HUES6 (cell line): Measurements from ENCODE around the gene MXRA7.

Experiments used
- H3K27ac ChIP-seq: 2 replicates; pipeline ENCODE4 v1.7.0; 2013; ENCODE audit warnings: low read depth, mild to moderate bottlenecking, low read length, inconsistent platforms
- H3K27me3 ChIP-seq: 2 replicates; pipeline ENCODE4 v1.6.1; 2013; ENCODE audit warnings: low read length; ENCODE audit not compliant: control insufficient read depth, insufficient read depth
- H3K36me3 ChIP-seq: 2 replicates; pipeline ENCODE4 v1.6.1; 2013; ENCODE audit warnings: low read length; ENCODE audit not compliant: control insufficient read depth, insufficient read depth
- H3K4me1 ChIP-seq: 2 replicates; pipeline ENCODE4 v1.6.1; 2013; ENCODE audit warnings: low read length; ENCODE audit not compliant: control insufficient read depth, insufficient read depth
- H3K4me3 ChIP-seq: 2 replicates; pipeline ENCODE4 v1.5.1; 2013; ENCODE audit warnings: low read depth, low read length
- H3K9ac ChIP-seq: one replicate; pipeline ENCODE4 v1.6.1; 2013; ENCODE audit warnings: mild to moderate bottlenecking, low read length
- H3K9me3 ChIP-seq: 2 replicates; pipeline ENCODE4 v1.6.1; 2013; ENCODE audit warnings: low read depth, low read length; ENCODE audit not compliant: control insufficient read depth, insufficient read depth

Gene MXRA7

DNA sequence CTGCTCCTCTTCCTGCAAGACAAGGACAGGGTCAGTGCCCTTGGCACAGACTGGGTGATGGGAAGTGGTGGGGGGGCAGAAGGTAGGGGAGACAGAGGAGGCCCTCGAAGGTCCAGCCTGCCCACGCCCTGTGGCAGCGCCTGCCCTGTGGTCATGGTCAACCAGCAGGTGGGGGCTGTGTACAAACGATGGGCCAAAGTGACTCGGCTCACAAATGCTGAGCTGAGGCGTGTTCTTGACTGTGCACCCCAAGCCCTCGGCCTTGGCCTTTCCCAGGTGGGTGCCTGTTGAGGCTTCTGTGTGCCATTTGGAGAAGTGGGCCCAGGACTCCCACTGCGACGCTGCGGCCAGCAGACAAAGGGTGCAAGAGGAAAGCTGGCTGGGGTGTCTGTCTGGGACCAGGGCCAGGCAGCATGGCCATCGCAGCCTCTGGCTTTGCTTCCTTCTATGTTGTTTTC is 22.6 kb downstream of the MXRA7 start:
- H3K9ac ChIP-seq = no peak overlapping the region
- H3K36me3 ChIP-seq = no peaks in the 10 kb centered on the region
- no peak overlapping the region for H3K27ac ChIP-seq
- H3K9me3 ChIP-seq = no peaks in the 10 kb centered on the region
- H3K4me3 ChIP-seq = no peak overlapping the region
- H3K27me3 ChIP-seq = no peaks in the 10 kb centered on the region
- H3K4me1 ChIP-seq = peaks cover 30% of the 10 kb centered on the region

DNA sequence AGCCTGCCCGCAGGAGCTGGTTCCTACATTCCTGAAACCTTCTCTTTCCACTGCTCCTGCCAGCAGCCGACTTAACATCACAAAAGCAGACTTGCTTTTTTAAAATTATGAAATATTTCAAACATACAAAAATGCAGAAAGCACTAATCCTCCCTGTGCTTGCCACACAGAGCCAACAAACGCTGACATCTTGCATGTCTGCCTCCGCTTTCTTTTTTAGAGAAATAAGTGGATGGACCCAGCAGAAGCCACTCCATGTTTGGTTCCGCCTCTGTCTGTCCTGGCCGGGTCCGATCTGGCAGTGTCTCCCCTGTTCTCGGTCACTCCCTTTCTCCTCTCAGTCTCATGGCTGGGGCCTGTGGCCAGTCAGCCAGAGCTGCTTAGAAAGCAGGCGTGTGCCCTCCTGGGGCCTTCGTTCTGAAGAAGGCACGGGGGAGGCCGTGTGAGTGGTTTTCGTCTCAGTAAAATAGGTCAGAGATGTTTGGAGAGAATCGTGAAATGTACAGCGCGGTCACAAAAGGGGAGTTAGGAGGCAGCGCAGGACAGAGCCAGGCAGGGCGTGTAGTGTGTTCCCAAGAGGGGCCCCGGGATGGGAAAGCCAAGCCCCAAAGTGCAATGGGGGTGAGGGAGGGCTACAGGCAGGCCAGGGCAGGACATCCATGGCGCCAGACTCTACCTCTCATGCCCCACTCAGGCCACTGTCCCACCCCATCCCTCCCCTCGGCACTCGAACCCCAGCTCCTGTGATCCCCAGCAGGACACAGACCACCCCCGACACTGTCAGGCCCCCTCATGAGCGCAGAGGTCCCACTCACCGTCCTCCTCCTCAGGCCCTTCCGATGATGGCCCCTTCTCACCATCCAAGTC is 23.2 kb downstream of the MXRA7 start:
- H3K4me1 ChIP-seq = peaks cover 30% of the 10 kb centered on the region
- H3K27me3 ChIP-seq = no peaks in the 10 kb centered on the region
- no peak overlapping the region for H3K27ac ChIP-seq
- no peak overlapping the region for H3K9ac ChIP-seq
- no peak overlapping the region for H3K4me3 ChIP-seq
- H3K9me3 ChIP-seq = no peaks in the 10 kb centered on the region
- H3K36me3 ChIP-seq = peaks cover 1% of the 10 kb centered on the region

DNA sequence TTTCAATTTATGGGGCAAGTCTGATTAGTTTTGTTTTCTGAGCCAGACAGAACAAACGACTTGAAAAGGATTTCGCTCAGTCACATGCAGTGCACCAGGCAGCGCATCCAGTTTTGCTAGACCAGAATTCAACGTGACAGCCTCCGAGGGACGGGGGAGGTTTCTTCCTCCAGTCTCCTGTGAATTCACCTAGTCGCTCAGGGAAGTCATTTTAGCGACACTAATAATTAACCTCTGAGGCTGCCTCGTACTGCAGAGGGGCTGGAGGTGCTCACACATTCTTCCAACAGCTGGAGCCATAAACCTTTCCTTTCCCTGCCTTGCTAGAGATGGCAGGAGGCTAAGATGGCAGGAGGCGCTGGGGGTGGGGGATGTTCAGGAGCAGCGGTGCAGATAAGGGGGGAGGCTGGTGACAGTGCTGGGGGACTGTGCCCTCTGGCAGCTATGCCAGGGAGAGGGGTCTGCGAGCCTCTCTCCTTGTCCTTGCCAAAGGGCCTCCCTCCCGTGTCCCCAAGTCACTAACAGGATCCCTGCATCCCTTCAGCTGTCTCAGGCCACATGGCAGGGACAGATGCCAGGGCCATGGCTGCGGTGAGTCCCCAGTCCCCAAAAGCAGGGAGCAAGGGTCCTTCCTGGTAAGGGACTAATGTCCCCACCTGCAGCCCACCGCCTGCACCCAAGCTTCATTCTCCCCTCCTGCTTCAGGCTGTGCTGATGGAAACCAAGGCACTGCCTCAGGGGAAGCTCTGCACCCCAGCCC is 24.0 kb downstream of the MXRA7 start:
- H3K4me1 ChIP-seq = peaks cover 31% of the 10 kb centered on the region
- H3K27ac ChIP-seq = no peak overlapping the region
- peaks cover 3% of the 10 kb centered on the region for H3K36me3 ChIP-seq

DNA sequence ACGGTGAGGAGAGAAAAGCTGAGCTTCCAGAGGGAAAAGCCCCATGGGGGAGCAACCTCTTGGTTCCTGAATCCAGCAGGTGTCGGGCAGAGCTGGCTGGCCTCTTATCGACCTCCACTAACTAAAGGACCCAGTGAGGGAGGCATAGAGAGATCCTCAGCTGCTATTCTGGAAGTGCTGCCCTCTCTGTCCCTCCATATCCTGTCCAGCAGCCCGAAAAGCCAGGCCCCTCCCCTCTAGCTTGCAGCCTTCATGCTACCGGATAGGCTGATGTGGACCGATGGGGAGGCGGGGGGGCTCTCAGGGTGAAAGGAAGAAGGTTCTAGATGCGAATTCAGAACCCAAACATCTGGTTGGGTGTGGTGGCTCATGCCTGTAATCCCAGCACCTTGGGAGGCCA is 24.9 kb downstream of the MXRA7 start:
- H3K36me3 ChIP-seq = peaks cover 3% of the 10 kb centered on the region
- no peak overlapping the region for H3K9ac ChIP-seq
- H3K9me3 ChIP-seq = no peaks in the 10 kb centered on the region
- no peaks in the 10 kb centered on the region for H3K27me3 ChIP-seq
- H3K4me1 ChIP-seq = peaks cover 36% of the 10 kb centered on the region
- no peak overlapping the region for H3K4me3 ChIP-seq
- no peak overlapping the region for H3K27ac ChIP-seq

More for the DNA sequence above, 24.0 kb downstream of the MXRA7 start:
- no peak overlapping the region for H3K9ac ChIP-seq
- H3K9me3 ChIP-seq = no peaks in the 10 kb centered on the region
- H3K4me3 ChIP-seq = no peak overlapping the region
- H3K27me3 ChIP-seq = no peaks in the 10 kb centered on the region

DNA sequence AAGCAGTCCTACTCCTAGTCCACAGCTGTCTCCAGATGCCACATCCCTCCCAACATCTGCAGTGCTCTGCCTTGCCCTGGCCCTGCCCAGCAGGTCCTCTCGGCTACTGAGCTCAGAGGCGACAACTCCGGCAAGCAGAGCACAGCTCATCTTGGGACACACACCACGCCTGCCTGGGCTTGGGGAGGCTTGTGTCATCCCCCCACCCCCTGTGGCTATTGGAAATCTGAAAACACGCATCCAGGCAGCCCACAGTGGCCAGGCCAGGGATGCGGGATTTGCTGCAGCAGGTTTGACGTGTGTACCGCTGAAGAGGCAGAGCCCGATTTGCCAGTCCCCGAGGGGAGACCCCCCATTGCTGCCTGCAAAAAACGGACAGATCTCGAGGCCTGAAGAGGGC is 25.4 kb downstream of the MXRA7 start:
- Histone ChIP-seq H3K4me3 (no peak overlapping the region), H3K36me3 (peaks cover 3% of the 10 kb centered on the region), H3K27ac (no peak overlapping the region), H3K4me1 (peaks cover 36% of the 10 kb centered on the region), H3K9ac (no peak overlapping the region), H3K9me3 (no peaks in the 10 kb centered on the region), H3K27me3 (no peaks in the 10 kb centered on the region)

DNA sequence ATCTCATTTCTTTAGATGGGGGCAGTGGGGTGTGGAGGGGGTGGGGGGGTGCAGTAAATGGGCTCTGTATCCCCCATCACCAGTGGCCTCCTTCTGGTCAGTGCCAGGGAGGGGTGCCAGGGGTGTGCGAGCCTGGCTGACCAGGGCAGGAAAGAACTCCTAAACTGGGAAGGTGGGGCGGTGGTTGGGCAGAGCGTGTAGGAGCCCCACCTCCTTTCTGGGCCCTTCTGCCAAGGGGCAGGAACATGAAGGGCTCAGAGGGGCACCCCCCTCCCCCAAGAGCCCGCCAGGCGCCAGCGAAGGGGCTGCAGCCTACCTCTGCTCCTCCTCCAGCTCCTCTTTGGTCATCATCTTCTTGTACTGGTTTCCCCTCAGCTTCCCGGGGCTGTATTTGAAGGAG is 26.0 kb downstream of the MXRA7 start:
- Histone ChIP-seq H3K27ac (no peak overlapping the region), H3K36me3 (peaks cover 3% of the 10 kb centered on the region), H3K9ac (no peak overlapping the region), H3K4me3 (no peak overlapping the region), H3K4me1 (peaks cover 36% of the 10 kb centered on the region), H3K27me3 (no peaks in the 10 kb centered on the region), H3K9me3 (no peaks in the 10 kb centered on the region)

DNA sequence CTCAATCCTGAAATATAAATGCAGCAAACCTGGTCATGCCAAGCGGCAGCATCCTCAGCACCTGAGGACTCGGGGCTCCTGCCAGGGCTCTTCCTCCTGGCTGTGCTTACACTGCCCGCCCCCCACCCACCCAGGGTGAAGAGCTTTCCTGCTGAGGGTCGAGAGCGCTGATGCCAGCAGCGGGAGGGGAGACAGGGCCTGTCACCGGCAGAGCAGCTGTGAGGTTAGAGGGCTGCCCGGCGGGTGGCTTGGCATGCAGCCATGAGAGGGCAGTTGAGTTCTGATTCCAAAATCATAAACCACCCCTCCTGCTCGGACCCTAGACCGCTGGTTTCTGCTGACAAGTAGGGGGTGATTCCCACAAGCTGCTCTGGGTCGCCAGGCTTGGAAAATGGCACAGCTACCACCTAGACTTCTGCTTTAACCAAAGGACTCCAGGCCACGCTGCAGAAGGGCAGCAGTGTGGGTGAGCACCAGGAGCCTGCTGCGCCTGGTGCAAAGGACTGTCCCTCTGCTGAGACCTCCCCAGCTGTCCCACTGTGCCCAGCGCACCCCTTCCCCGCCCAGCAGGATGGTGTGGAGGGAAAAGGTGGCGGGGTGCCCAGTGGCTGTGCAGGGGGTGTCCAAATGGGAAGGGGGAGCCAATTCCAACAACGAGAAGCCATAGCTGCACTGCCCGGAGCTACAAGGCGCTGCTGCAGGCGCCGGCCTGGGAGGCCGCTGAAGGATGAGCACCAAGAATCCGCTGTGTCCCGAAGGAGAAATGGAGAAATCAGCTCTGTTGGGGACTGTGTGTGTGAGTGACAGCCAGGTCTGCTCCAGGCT is 26.6 kb downstream of the MXRA7 start:
- no peak overlapping the region for H3K27ac ChIP-seq
- no peaks in the 10 kb centered on the region for H3K27me3 ChIP-seq
- H3K4me3 ChIP-seq = no peak overlapping the region
- H3K9ac ChIP-seq = no peak overlapping the region
- peaks cover 36% of the 10 kb centered on the region for H3K4me1 ChIP-seq
- H3K36me3 ChIP-seq = peaks cover 3% of the 10 kb centered on the region
- no peaks in the 10 kb centered on the region for H3K9me3 ChIP-seq

DNA sequence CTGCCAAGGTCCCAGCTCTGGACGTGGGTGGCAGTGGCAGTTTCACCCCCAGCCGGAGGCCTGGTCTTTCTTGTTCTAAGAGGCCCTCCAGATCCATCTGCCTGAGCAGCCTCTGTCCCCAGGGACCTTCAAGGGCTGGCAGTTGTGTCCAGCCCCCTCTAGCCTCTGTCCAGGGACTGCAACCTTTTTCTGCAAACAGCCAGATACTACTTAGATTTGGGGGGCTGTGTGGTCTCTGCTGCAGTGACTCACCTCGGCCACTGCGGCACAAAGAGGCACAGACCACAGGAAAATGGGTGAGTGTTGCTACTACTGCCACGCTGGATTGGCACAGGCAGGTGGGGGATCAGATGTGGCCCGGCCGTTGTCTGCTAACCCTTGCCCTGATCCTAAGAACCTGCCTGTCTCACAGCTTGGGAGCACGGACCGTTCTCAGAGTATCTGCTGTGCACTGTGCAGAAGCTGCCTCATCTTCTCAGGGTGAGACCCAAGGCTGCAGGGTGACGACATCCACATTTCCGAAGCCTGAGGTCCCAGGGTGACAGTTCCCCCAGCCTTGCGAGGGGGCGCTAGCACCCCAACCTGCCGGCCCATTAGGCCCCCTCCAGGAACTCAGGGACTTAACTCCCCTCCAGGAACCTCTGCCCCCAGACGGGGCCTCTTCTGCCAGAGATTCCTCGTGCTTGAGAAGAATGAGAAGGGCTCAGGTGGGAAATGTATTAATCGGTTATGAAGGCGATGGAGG is 27.6 kb downstream of the MXRA7 start:
- Histone ChIP-seq H3K36me3 (peaks cover 3% of the 10 kb centered on the region), H3K9ac (no peak overlapping the region), H3K4me3 (no peak overlapping the region), H3K4me1 (peaks cover 28% of the 10 kb centered on the region), H3K9me3 (no peaks in the 10 kb centered on the region), H3K27me3 (no peaks in the 10 kb centered on the region), H3K27ac (no peak overlapping the region)

DNA sequence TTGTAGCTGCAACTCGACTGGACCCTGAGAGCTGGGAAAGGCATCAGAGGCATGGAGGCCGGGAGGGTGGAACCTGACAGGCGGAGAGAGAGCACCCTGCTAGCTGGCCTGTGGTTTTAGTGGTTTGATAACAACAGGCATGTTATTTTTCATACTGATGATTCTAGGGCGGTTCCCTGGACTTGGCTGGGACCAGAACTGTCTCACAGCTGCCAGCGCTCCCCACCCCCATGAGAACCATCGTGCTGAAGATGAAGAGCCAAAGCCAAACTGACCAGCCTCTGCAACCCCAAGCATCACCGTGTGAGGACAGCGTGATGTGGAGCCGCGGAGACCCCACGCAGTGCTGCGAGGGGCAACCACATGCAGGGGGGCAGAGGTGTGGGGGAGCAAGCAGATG is 28.5 kb downstream of the MXRA7 start:
- H3K36me3 ChIP-seq = peaks cover 3% of the 10 kb centered on the region

More for the DNA sequence above, 28.5 kb downstream of the MXRA7 start:
- no peak overlapping the region for H3K9ac ChIP-seq
- H3K4me3 ChIP-seq = no peak overlapping the region
- no peak overlapping the region for H3K27ac ChIP-seq
- no peaks in the 10 kb centered on the region for H3K9me3 ChIP-seq
- no peaks in the 10 kb centered on the region for H3K27me3 ChIP-seq
- H3K4me1 ChIP-seq = peaks cover 20% of the 10 kb centered on the region
